ENCODE measurements around the gene PSPN. TPM values are rescaled to one million over a fixed set of nuclear protein-coding genes. Genes with fewer than 3 reads are reported as not detected.

PSPN gene
- total and polyA plus RNA-seq, 2 of the 13 experiments (the other 11 are each of a cell fraction or from before 2014, with no cell fraction given) = 0.69 to 1.1 TPM

GRCh38 chr19:6424939-6425731 is 49.4 kb upstream of the PSPN start (continued):
- TF ChIP-seq THAP9 (CRISPR knock-in tag; IDR thresholded peaks at IDR 0.05; ENCODE audit: borderline replicate concordance) (peak; percentile 55; the same call in 1 of the 2 replicates), ZNF678 (CRISPR knock-in tag; IDR thresholded peaks at IDR 0.05) (0 out of 2 replicates have a peak, but pooled peaks have one; percentile 31), MLX (CRISPR knock-in tag; IDR thresholded peaks at IDR 0.05) (no peak), ZNF274 (CRISPR knock-in tag; IDR thresholded peaks at IDR 0.05) (0 out of 2 replicates have a peak, but pooled peaks have one; percentile 61), BRD4 (CRISPR knock-in tag; IDR thresholded peaks at IDR 0.05) (no peak), ZNF639 (CRISPR knock-in tag; conservative IDR thresholded peaks at IDR 0.05) (no peak), NFATC3 (CRISPR knock-in tag; IDR thresholded peaks at IDR 0.05) (no peak), ZNF773 (CRISPR knock-in tag; IDR thresholded peaks at IDR 0.05; ENCODE audit: borderline replicate concordance) (no peak), PHF20 (CRISPR knock-in tag; IDR thresholded peaks at IDR 0.05) (peak; percentile 34; the same call in 1 of the 2 replicates), JDP2 (CRISPR knock-in tag; IDR thresholded peaks at IDR 0.05; ENCODE audit: borderline replicate concordance) (no peak), SRSF4 (IDR thresholded peaks at IDR 0.05; ENCODE audit: low read depth, low read length, poor library complexity, severe bottlenecking) (no peak), ZNF660 (CRISPR knock-in tag; IDR thresholded peaks at IDR 0.05; ENCODE audit: borderline replicate concordance, low read depth) (no peak), SSRP1 (CRISPR knock-in tag; IDR thresholded peaks at IDR 0.05) (no peak), PCBP2 (optimal IDR thresholded peaks at IDR 0.05; ENCODE audit: low read depth, low read length, poor library complexity, severe bottlenecking) (no peak), ZNF382 (CRISPR knock-in tag; IDR thresholded peaks at IDR 0.05; ENCODE audit: borderline replicate concordance) (no peak), ZNF251 (CRISPR knock-in tag; IDR thresholded peaks at IDR 0.05) (no peak), GATAD2A (CRISPR knock-in tag; IDR thresholded peaks at IDR 0.05) (no peak), ZNF136 (CRISPR knock-in tag; IDR thresholded peaks at IDR 0.05; ENCODE audit: low read depth) (no peak), MNT (IDR thresholded peaks at IDR 0.05) (peak; percentile 69), FOXC1 (CRISPR knock-in tag; IDR thresholded peaks at IDR 0.05; ENCODE audit: borderline replicate concordance) (no peak), HOXA3 (CRISPR knock-in tag; IDR thresholded peaks at IDR 0.05) (peak; percentile 73), MIER3 (CRISPR knock-in tag; IDR thresholded peaks at IDR 0.05; ENCODE audit: borderline replicate concordance) (no peak), SMARCE1 (IDR thresholded peaks at IDR 0.05; ENCODE audit: borderline replicate concordance) (no peak)

All from HepG2 (cell line).